Chondrocyte (in vitro differentiated cells): ENCODE measurements around the gene PLD4. TPM values are rescaled to one million over a fixed set of nuclear protein-coding genes. Genes with fewer than 3 reads are reported as not detected.
A peak's percentile ranks its signal among the peaks of the same experiment; 100 is the strongest.

Source experiments
- DNase-seq: peaks from one replicate; pipeline ENCODE4 v3.0.0; 2021; ENCODE audit warnings: mixed read lengths, low spot score
- H3K27ac Mint-ChIP-seq: one replicate; pipeline ENCODE4 v1.8.0; 2021; ENCODE audit warnings: mild to moderate bottlenecking, moderate library complexity, mixed read lengths; ENCODE audit not compliant: unreplicated experiment
- H3K27me3 Mint-ChIP-seq: 2 replicates; pipeline ENCODE4 v1.8.0; 2021; ENCODE audit warnings: low read depth, mixed read lengths
- H3K36me3 Mint-ChIP-seq: 2 replicates; pipeline ENCODE4 v1.8.0; 2021; ENCODE audit warnings: low read depth, mixed read lengths
- H3K4me1 Mint-ChIP-seq: 2 replicates; pipeline ENCODE4 v1.8.0; 2021; ENCODE audit warnings: low read depth, mild to moderate bottlenecking, mixed read lengths
- H3K4me3 Mint-ChIP-seq: one replicate; pipeline ENCODE4 v1.8.0; 2021; ENCODE audit warnings: mild to moderate bottlenecking, moderate library complexity, mixed read lengths; ENCODE audit not compliant: unreplicated experiment
- H3K9me3 Mint-ChIP-seq: 2 replicates; pipeline ENCODE4 v1.8.0; 2021; ENCODE audit warnings: low read depth, mixed read lengths
- CTCF ChIP-seq: fragments of 200-600 bp; sonication (generic); IDR thresholded peaks from 2 replicates; pipeline ENCODE4 v1.5.0; 2021; ENCODE audit warnings: antibody characterized with exemption, mild to moderate bottlenecking, moderate library complexity
- total RNA-seq: library from RNA; stranded (reverse); gene quantifications from 3 replicates; pipeline ENCODE4 v1.2.1, GENCODE V29; 2021

Gene PLD4
- total RNA-seq, 1 donor from 2014 or later: 0.10 TPM

- Mint-ChIP-seq H3K9me3 (no peaks in the 10 kb centered on the region), H3K27ac (no peak overlapping the region), H3K27me3 (peaks cover 5% of the 10 kb centered on the region), H3K4me3 (no peak overlapping the region), H3K36me3 (no peaks in the 10 kb centered on the region), H3K4me1 (peaks cover 4% of the 10 kb centered on the region)
- no peak for DNase-seq
- TF ChIP-seq CTCF: no peak
Observed at GRCh38 chr14:104895786-104896661, 28.7 kb upstream of the PLD4 start.

GRCh38 chr14:104897330-104898194 is 27.1 kb upstream of the PLD4 start:
- TF ChIP-seq CTCF: no peak
- DNase-seq: peak; percentile 86
- Mint-ChIP-seq H3K27ac (no peak overlapping the region), H3K4me3 (no peak overlapping the region), H3K36me3 (no peaks in the 10 kb centered on the region), H3K27me3 (peaks cover 7% of the 10 kb centered on the region), H3K4me1 (peaks cover 4% of the 10 kb centered on the region), H3K9me3 (no peaks in the 10 kb centered on the region)

- Mint-ChIP-seq H3K27ac (no peak overlapping the region), H3K4me3 (no peak overlapping the region), H3K4me1 (peaks cover 4% of the 10 kb centered on the region), H3K9me3 (peaks cover under 1% of the 10 kb centered on the region), H3K27me3 (peaks cover 8% of the 10 kb centered on the region), H3K36me3 (peaks cover under 1% of the 10 kb centered on the region)
- no peak for TF ChIP-seq CTCF
- DNase-seq: no peak
Observed at GRCh38 chr14:104898195-104898558, 26.5 kb upstream of the PLD4 start.

GRCh38 chr14:104898870-104899510 is 25.7 kb upstream of the PLD4 start:
- DNase-seq: no peak
- Mint-ChIP-seq H3K4me1 (peaks cover 4% of the 10 kb centered on the region), H3K27me3 (peaks cover 13% of the 10 kb centered on the region), H3K36me3 (peaks cover 6% of the 10 kb centered on the region), H3K4me3 (no peak overlapping the region), H3K9me3 (peaks cover 5% of the 10 kb centered on the region), H3K27ac (no peak overlapping the region)
- no peak for TF ChIP-seq CTCF

GRCh38 chr14:104899781-104900180 is 24.9 kb upstream of the PLD4 start:
- H3K27me3 Mint-ChIP-seq: peaks cover 21% of the 10 kb centered on the region
- H3K9me3 Mint-ChIP-seq: peaks cover 8% of the 10 kb centered on the region
- no peak for TF ChIP-seq CTCF
- H3K4me1 Mint-ChIP-seq: peaks cover 4% of the 10 kb centered on the region
- H3K36me3 Mint-ChIP-seq: peaks cover 8% of the 10 kb centered on the region
- no peak for DNase-seq
- H3K4me3 Mint-ChIP-seq: no peak overlapping the region
- no peak overlapping the region for H3K27ac Mint-ChIP-seq
